NCI-H2029 (cell line): ENCODE results near the gene IGSF11.

ENCODE experiments used
- DNase-seq: peaks from one replicate; lab custom pipeline; 2025; lab: John Stamatoyannopoulos, UW

IGSF11 gene

DNA sequence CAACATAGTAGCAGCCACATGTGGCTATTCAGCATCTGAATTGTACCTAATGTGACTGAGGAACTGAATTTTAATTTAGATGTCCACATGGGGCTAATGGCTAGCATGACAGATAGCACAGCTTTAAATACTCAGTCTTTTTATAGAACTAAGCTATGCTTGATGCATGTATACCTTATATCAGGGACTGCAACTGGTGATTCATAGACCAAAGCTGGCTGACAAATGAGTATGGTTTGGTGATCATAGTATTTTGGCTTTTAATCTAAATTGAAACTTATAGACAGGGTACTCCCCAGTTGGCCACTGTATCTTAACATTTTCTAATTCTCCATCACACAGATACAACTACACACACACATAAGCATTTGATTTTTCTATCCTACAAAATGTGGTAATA, 83.6 kb downstream of the IGSF11 start:
- no peak for DNase-seq

DNA sequence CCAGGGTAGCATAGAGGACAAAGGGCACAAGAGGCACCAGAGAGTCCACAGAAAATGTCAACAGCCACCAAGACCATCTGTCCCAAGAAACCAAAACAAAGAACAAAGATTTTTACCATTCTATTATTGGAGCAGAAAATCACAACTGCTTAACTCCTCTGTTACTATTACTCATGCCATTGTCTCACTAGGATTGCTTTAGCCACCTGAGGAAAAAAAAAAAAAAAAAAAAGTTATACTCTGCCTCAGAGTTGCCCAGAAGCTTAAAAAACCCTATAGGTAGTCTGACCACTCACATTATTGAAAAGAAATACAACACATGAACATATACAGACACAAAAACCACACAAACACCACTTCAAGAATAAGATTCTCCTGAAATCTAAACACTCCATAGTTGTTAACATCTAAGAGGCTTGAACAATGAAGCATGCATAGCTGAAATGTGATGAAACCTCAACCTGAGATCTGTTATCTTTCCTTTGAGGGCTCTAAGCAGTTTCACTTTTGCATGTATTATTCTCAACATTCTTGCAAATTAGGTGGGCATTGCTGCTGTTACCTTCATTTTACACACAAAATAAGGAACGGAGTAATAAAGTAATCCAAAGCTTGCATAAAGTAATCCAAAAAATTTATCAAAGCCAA, 85.4 kb downstream of the IGSF11 start:
- DNase-seq, result no peak

DNA sequence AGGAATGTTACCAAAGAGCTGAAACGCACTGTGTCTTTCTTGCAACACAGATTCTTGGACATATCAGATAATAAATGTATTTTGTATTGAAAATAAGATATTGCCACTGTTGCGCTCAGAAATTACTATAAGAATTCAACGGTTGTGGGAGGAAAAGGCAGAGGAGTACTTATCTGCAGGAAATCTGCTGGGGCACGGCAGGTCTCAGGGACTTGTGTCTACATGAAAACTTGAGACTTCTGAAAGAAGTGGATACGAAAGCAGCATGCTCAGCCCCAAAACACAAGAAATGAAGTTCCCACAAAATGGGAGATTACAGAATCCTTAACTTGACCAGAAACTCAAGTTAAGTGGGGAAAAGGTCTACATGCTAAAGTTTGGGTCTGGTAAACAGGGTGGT, 86.5 kb downstream of the IGSF11 start:
- DNase-seq, result no peak

DNA sequence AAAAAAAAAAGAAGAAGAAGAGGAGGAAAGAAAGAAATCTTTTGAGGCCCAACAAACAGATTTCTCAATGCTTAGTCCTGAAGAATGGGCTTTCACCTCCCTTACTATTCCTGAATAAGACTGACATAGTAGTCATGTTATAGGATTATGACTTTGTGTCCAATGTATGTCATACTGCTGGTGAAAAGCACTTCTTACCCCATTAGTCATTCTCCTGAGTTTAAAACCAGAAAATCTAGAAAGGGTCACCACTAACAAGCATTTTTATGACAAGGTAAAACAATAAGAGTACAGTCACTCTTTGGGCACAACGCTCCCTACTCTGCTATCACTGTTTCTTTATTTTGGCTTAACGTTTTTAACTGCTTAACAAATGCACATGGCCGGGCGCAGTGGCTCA, 88.2 kb downstream of the IGSF11 start:
- DNase-seq, result no peak

DNA sequence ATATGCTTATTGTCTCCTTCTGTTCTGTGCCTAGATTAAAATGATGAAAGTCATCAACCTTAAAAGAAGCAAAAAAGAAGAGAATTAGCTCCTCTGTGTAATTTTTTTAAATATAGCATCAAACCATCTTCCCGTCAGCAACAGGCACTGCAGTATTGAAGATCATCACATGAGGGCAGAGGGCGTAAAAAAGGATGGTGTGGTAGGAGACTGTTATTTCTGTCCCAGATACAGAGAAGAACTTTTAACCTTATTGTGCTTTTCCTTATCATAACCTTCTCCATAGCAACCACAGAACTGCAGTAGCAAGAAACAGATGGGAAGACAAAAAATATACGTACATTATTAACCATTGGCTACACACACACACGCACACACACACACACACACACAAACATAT, 88.8 kb downstream of the IGSF11 start:
- DNase-seq, result no peak

DNA sequence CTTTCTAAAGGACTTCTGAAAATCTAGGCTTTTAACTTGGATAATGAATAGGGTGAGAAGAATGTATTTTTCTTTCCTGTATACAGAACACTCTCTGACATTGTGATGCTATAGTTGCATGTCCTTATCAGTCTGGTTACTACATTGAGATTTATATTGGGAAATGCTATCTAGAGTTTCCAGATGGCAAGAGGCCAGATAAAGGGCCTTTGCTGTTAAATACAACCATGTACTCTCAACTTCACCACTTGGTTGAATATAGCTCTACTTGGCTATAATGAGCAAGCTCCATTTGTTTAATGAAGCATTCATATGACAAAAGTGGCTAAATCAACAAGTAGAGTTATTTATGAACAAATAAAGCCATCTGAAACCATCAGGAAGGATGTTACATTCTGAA, 91.0 kb downstream of the IGSF11 start:
- DNase-seq, result peak; percentile 66

DNA sequence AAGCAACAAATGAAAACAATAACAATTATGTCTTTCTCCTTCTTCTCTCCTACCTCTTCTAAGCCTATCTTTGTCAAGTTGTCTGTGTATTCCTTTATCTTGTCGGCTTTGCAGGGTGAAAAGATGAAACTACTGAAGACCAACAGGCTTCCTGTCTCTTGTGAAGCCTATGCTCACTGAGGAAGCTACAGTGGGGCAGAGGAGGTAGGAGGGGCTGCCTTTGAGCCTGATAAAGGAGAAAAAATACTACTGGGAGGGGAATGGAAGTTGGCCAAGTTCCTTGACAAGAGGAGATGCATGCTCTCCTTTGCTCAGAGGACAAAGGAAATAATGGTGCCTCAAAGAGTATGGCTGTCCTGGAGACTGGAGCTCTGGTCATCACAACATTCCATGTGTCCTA, 92.0 kb downstream of the IGSF11 start:
- no peak for DNase-seq

DNA sequence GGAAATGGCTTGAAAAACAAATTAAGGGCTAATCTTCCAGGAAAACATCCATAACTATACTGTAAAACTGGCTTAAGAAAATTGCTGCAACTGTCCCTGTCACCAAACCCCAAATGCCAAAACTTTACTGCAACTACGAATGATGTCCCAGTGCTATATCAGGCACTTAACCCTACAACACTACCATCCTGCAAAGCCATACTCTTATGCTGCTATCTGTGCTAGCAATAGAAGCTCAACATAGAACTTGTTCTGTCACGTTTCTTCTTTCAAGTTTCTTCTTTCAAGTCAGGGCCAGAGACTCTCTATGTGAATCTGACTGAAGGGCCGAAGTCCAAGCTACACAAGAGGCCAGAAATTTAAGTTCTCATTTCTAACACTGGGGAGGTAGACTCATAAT, 92.5 kb downstream of the IGSF11 start:
- DNase-seq, result no peak

DNA sequence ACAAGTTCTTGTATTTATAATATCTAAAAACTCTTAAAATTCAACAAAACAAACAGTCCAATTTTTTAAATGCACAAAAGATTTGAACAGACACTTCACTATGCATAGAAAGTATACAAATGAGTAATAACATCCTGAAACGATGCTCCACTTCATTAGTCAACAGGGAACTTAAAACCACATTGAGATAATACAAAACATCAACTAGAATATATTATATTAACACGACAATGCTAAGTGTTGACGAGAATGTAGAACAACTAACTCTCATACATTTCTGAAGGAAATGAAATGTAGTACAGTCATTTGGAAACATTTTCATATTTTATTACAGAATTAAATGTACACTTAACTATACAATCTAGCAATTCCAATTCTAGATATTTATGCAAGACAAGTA, 93.4 kb downstream of the IGSF11 start:
- DNase-seq, result no peak

DNA sequence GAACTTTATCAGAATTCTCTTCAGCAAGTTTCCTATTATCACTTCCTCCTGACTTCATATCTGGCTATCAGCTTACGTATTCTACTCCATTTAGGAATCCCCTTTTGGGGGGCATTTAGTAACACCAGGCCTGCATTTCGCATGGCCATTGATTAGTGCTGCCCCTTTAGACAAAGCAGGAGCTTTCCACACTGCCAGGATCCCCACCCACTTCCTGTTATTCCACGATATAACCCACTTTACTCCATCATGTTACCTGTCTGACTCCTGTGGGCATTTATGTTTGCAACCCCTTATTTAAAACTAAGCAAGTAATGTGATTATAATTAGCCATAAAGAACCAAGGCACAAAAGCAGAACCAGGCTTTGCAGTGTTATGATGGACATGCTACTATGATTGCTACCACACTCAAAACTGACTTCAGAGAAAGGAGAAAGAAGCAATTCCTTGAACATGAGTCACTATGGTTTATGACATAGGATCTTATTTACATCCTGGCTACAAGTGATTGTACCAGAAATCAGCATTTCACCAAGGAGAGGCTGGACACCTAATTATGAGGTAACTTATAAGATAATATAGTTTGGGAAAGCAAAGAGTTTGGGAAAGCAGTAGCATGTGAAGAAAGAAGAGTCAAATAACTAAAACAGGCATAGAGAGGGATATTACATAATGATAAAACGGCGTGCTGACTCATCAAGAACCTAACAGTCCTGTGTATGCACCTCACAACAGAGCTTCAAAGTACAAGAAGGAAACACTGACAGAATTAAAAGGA, 96.3 kb downstream of the IGSF11 start:
- no peak for DNase-seq

DNA sequence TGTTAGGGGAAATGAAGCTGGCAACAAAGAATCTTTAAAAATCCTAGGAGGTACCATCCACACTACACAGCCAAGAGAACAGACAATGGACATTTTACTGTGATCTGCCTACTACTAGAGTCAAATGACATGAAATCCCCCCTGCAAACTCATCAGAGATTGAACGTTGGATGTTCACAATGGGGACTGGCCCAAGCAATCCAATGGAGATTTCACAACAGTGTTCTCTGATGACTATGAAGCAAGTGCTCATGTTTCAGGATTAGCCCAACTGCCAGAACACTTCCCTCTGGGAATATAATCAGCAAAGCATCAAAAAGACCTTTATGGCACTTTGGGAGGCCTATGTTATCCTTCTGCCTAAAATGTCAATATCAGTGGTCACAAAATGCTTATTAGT, 97.8 kb downstream of the IGSF11 start:
- no peak for DNase-seq

DNA sequence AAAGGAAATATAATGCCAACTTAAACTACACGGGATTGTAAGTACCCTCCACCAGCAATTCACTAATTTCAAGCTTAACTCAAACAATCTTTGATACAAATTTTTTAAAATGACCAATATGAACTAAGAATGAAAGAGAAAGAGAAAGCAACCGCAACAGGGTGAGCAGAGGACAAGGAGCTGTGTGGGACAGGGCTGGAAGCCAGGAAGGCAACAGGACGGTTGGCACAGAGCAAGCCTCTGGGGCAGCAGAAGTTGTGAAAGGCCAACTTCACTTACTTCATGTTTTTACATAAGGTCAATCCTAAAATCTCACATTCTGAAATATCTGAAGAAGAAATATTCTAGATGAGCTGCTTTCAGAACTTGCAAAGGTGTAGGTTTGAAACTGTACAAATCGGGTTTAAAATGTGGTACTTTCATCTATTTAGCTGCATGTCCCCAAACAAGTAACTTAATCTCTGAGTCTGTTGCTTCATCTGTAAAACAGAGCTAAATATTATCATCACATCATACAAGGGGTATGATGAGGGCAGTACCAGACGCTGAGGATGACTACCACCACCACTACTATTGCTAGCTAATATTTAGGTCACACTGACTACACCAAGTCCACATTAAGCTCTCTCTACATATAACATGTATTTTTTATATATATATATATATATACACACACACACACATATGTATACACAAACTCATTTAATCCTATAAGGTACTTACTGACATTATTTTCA, 101.7 kb downstream of the IGSF11 start:
- DNase-seq, result no peak

DNA sequence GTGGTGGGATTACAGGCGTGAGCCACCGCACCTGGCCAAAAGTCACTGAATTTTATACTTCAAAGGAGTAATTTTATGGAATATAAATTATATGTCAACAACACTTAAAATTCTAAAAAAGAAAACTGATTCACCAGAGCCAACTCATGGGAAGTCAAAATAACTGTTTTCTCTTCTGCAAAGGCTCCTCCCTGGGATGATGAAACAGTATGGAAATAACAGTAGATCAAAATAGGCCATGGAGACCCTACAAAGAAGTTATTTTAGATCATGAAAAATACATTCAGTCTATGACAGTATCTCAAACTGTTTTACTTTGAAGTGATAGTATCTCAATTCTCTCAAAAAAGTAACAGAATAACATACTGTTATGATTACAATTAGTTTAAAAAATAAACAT, 102.7 kb downstream of the IGSF11 start:
- DNase-seq, result no peak

DNA sequence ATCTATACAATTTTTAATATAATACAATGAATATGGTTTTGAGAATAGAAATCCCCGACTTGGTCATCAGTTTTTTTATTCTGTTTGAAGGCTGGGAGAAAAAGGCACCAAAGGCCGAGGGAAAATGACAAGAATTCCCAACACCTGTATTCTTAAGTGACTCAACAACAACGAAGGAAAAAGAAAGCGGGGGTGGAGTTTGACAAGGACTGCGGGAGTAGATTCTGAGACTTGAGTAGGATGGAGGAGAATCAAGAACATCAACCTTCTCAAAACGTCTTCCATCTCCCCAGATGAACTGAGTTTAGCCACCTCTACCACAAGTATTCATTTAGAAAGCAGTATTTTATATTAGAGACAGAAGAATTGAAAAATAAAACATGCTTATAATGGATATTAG, 107.2 kb downstream of the IGSF11 start:
- no peak for DNase-seq

DNA sequence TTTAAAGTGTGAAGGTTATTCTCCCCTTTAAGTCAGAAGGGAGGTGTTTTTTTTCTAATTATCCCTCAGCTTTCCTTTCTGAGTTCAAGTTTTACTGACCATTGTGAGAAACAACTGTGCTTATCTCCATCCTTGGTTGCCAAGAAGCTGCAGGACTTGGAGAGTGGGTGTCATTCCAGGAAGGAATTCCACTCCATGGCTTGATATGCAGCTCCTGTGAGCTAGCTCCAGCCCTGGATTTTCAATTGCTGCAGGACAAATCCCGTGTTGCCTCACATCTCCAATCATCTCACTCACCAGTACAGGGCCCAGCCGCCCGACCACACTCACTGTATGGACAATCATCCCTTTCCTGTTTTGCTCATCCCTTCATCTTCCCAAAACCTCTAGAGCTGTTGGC, 122.5 kb downstream of the IGSF11 start:
- DNase-seq, result no peak

DNA sequence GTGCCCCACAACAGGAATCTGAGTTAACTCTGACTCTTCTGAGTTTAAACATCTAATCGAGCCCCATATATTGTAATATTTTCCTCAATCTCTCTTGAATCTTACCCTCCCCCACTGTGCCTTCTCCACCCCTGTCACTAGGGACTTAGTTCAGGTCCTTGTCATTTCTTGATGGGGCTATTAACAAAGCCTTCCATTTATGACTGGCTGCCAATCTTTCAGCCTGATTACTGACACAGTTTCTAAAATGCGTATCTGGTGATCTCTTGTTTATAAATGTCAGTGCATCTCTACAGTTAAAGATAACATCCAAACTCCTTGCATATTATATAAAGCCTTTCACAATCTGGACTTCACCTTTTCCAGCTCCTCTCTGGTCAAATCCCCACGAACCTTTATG, 124.3 kb downstream of the IGSF11 start:
- no peak for DNase-seq

DNA sequence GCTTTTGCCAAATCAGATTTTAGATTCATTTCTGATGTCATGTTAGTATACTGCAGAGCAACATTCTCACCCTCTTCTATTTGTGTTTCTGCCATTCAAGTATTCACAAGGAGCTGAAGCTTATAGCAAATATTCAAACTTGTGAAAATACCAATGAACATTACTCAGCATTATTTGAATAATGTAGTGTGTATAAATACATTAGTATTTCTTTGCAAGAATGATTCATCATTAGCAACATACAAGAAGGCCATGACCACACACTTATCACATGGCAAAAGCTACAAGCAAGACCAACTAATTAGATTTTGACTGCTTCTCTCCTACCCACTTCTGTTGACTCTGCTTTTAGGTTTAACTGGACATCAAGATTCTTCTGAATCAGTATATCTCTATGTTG, 124.9 kb downstream of the IGSF11 start:
- DNase-seq, result no peak

DNA sequence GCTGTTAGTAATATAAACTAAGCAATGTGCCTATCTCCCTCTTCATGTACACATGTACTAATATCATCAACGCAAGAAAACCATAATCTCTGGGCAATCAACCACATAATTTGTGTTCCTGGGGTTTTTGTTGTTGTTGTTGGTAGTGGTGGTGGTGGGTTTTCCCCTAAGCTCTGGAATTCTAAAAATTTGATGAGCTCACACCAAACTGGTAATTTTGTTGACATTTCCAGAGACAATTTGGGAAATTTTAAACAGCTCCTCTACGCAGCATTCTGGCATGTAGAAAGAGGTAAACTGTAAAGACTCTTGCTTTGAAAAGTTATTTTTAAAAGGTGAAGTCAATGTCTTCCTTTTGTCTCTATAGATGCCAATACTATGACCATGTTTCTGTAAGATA, 126.7 kb downstream of the IGSF11 start:
- DNase-seq, result no peak

DNA sequence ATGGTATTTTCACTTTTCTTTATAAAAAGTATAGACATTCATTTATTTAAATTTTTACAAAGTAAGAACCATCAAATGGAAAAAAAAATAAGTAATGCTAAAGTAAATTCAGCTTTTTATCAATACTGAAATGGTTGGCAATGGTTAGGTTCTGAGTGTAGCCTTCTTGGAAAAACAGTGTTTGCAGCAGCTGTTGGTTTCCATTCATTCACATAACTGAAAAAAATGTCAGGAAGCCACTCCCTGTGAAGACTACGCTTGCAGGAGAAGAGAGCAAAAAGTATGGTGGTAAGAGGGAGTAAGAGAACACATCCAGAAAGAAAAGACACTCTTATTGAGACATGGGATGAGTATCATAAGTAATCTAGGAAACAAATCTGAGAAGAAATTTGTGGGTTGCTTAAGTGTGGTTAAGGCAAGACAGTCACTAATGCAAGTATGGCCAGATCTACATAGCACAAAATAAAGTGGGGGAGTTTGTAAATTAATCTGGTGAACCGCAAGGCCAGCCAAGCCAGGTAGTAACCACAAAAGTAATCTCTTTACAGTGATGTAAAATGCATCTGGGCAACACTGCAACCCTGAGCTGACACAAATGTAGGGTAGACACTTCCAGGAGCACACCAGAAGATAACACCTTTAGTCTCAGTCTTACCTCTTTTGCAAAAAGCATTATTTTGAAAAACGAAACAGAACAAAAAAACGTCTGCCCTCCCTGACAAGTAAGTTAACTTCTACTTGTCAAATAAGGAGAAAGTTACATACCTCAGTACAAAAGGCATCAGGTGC, 133.7 kb downstream of the IGSF11 start:
- no peak for DNase-seq

DNA sequence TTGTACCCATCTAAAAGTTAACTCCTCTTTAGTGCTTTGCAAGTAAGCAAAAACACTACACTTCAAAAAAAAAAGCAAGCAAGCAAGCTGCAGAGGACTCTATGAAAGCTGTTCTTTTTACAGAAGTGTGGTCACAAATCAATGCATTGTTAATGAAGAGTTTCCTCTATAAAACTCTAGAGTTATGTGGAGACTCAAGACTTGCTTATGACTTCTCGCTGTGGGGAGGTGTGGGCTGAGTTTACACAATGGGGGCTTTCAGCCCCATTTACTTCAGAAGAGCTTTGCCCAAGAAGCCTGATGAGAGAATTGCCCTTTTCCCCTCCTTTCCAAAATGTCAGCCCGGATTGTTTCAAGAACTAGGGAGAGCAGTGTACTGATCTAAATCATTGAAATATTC, 144.4 kb downstream of the IGSF11 start:
- DNase-seq, result no peak

DNA sequence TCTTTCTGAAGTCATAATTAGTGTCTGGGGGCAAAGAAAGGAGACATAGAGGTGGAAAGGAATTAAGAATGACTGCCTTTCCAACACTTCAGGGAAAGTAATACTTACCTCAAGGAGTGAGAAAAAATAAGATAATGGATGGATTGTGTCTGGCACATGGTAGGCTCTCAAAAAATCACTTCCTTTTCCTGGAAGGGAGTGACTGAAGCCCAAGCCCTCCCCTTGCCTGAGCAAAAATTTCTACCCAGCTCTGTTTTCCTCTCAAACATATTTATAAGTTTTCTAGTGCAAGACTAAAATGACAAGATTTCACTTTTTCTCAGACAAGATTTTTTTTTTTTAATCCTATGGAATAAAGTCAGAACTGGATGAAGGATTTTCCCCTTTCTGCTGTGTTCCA, 145.0 kb downstream of the IGSF11 start:
- no peak for DNase-seq

DNA sequence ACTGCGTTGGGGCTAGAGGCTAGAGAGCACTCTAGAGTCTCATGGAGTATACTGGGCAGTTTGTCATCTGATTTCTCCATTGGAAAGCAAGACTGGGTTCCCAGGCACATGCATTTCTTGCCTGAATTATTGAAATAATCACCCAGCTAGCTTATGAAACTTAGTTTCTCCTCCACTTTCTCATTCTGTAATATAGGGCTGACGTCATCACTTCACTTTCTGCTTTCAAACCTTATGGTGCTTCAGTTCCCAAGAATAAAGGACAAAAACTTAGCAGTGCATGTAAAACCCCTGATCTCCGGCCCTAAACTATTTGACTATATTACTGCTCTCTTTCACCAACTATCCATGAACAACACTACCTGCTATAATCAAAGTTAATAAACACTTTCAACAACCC, 147.9 kb downstream of the IGSF11 start:
- DNase-seq, result no peak
